Retina (tissue), 1 donor: ENCODE data around the gene GPR75.
"Not testable (repeated sequence)": the region's sequence is repeated elsewhere in the genome, so short reads cannot be mapped to it uniquely, and the experiment has no call there.

Source experiments
- DNase-seq: peaks from one replicate; pipeline ENCODE4 v3.0.0-alpha.2; 2016

GPR75 gene

DNA sequence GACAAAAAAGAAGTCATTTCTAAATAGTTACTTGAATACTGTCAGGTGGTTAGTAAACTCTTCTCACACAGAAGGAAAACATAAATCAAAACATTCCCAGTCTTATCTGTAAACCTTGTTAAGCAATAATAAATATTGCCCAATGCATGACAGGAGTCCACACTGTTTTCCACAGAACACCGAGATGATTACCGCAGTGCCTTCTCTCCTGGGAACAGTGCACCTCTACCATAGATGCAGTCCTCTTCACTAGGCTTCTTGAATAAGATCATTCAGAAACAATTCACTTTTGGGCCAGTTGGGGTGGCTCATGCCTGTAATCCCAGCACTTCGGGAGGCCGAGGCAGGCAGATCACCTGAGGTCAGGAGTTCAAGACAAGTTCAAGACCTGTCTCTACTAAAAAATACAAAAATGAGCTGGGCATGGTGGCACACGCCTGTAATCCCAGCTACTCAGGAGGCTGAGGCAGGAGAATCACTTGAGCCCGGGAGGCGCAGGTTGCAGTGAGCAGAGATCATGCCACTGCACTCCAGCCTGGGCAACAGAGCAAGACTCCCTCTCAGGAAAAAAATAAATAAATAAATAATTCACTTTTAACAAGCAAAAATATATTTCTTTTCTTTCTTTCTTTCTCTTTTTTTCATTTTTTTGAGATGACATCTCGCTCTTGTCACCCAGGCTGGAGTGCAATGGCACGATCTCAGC, 8.6 kb downstream of the GPR75 start:
- not testable (repeated sequence) for DNase-seq

DNA sequence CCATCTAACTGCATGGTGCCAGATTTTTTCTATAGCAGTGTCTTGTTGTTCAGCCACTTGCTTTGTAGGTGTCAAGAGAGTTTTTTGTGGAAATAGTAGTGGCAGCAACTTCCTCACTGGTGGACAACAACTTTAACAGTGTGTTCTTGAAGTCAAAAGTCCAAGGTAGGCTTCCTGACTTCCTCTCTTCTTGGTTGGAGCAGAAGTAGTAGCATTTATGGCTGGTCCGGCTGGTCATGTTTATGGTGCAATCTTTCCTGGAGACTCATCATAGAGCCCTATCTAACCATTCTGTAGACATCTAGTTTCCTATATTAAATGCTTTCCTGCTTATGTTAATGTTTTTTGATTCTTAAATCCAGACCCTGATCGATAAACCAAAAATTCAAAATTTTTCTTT, 11.7 kb downstream of the GPR75 start:
- no peak for DNase-seq

DNA sequence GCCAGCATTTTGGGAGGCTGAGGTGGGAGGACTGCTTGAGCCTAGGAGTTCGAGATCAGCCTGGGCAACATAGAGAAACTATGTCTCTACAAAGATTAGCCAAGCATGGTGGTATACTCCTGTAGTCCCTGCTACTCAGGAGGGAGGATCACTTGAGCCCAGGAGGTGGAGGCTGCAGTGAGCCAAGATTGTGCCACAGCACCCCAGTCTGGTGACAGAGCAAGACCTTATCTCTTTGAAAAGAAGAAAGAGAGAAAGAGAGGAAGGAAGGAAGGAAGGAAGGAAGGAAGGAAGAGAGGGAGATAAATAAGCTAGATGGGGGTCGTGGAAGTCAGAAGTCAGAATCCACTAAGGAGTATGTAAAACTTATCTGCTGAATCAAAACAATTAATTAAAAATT, 16.2 kb downstream of the GPR75 start:
- DNase-seq: no peak

DNA sequence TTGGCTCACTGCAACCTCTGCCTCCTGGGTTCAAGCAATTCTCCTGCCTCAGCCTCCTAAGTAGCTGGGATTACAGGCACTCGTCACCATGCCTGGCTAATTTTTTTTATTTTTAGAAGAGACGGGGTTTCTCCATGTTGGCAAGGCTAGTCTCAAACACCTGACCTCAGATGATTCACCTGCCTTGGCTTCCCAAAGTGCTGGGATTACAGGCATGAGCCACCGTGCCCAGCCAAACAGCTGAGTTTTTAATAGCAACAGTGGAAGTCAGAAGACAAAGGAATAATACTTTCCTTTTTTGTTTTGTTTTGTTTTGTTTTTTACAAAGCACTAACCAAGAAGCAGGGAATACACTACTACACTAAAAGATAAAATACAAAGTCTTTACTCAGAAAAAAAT, 16.9 kb downstream of the GPR75 start:
- DNase-seq: no peak

DNA sequence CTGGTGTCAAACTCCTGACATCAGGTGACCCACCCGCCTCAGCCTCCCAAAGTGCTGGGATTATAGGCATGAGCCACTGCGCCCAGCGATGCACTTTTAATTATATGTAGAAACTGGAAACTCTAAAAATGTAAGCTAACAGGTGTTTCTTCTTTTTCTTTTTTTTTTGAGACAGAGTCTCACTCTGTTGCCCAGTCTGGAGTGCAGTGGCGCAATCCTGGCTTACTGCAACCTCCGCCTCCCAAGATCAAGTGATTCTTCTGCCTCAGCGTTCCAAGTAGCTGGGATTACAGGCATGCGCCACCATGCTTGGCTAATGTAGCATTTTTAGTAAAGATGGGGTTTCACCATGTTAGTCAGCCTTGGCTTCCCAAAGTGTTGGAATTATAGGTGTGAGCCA, 18.1 kb downstream of the GPR75 start:
- DNase-seq: not testable (repeated sequence)

DNA sequence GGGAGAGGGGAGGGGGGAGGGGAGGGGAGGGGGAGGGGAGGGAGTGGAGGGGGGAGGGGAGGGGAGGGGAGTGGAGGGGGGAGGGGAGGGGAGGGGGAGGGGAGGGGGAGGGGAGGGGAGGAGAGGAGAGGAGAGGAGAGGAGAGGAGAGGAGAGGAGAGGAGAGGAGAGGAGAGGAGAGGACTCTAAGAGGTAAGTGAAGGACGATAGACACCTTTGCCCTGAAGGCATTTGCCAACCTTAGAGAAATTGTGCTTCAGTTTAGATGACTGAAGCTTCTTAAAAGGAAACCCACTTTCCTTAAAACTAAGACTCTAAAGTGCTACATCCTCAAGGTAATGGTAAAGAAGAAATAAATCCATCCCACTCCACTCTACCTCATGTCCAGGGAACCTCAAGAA, 19.2 kb downstream of the GPR75 start:
- no peak for DNase-seq

DNA sequence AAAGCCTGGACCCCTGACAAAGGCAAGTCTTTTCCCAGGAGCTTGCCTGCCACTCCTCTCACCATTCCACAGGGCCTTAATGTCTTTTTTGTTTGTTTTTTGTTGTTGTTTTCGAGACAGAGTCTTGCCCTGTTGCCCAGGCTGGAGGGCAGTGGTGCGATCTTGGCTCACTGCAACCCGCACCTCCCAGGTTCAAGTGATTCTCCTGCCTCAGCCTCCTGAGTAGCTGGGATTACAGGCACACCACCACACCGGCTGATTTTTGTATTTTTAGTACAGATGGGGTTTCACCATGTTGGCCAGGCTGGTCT, 29.8 kb downstream of the GPR75 start:
- not testable (repeated sequence) for DNase-seq

DNA sequence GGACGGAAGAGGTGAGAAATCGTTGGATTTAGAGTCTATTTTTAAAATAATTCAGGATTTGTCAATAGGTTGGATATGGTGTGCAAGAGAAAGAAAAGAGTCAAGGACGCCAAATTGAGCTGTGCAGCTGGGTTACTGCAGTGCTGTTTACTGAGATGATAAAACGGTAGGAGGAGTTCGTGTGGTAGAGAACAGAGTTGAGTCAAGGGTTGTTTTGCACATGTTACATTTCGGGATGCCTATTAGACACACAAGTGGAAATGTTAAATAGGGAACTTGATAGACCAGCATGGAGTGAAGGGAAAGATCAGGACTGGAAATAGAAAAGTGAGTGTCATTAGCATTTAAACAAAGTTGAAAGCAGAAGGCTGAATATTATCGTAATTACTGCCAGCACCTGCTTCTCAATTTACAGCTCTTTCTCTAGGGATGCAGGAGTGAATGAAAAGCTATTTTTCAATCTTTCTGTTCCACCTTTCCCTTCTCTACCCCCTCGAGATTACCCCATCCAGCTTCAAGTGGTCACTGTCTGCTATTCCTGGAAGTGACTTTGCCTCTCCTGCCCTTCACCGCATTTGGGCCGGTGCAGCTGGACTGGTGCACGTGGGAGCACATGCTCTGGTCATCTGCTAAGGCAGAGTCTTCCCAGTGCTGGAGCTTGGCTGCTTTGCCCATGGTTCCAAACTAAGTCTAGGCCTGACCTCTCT, 30.3 kb downstream of the GPR75 start:
- DNase-seq: no peak

DNA sequence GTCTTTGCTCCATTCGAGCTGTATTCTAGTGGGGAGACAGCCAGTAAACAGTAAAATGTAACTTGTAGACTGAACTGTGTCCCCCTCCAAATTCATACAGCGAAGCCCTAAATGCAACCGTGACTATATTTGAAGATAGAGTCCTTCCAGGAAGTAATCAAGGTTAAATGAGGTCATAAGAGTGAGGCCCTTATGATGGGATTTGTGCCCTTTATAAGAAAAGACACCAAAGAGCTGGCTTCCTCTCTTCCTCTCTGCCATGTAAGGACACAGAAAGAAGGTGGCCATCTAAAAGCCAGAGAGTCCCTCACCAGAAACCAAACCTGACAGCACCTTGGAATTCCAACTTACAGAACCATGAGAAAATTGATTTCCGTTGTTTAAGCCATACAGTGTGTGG, 31.4 kb downstream of the GPR75 start:
- no peak for DNase-seq

DNA sequence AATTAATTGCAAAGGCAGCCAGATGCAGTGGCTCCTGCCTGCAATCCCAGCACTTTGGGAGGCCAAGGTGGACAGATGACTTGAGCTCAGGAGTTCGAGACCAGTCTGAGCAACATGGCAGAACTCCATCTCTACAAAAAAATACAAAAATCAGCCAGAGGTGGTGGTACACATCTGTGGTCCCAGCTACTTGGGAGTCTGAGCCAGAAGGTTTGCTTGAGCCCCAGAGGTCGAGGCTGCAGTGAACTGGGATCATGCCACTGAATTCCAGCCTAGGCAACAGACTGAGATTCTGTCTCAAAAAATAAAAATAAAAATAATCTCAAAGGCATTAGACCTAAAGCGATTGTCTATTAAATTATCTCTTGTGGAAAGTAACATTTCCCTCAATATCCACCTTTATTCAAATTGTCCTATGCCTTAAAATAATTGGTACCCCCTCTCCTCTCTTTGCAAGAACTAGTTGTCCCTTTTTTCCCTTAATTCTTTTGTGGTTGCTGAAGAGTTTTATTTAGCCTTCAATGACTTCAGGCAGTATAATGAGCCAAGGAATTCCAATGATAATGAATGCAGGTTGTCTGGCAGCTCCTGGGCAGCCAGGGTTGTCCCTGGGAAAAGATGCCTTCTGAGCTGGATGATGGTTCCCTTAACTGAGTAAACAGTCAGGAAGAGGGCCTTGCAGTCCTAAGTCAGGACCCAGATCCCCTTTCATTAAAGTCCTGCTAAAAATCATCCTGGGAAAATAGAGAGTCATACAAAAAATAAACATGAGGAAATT, 32.2 kb downstream of the GPR75 start:
- DNase-seq: no peak

DNA sequence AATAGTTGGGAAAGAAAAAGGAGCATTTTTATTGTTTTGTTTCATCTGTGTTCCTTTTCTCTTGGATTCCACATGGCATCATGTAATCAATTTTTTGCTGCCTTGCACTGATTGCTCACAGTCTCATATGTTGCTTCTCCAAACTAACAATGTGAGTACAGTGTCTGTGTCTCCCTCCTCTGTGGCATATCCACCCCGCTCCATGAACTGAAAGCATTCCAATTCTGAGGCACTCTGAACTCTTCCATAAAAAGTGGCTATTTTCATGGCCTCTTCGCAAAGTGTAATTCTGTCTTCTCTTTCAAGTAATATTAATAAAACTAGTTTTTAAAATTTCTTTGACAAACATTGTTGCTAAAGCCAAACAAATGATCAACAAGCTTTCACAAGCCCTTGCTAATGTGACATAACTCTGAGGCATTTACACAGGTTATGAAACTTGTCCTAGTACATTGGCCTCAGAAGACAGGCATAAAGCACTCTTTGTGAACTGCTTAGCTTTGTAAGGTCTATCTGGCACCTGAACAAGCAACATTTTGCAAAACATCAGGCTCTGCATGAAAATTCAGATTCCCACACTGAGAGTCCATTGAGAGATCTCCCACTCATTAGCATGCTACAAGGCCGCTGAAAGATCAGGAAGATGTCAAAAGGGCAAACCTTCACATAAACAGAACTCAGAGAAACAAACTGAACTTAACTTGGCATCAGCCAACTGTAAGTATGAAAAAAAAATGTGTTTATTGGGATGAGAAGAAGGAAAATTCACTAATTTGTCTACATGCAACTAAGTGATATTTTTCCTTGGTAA, 33.0 kb downstream of the GPR75 start:
- DNase-seq: peak; percentile 13

DNA sequence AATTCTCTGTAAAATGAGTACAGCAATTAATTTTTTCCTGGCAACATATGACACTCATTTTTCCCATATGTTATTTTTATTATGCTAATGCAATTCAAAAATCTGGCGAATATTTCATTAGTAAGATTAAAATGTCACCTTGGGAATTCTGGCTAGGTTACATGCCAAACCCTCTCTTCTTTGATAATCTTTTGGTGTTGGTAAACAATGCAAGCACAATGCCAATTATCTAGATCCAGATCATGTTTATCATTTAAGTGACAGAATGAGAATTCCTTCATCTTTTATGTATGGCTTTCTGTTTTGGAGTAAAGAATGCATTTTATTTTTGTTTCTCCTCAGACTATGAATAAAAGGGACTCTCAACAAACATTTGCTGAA, 33.7 kb downstream of the GPR75 start:
- DNase-seq: no peak

DNA sequence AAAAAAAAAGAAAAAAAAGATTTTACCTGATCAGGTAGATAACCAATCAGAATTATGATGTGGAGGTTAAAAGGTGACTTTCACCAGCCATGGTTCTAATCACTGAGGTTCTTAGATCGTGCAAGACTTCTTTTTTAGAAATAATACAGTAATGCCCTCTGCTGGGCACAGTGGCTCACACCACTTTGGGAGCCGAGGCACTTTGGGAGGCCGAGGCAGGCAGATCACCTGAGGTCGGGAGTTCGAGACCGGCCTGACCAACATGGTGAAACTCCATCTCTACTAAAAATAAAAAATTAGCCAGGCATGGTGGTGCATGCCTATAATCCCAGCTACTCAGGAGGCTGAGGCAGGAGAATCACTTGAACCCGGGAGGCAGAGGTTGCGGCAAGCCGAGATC, 36.1 kb downstream of the GPR75 start:
- DNase-seq: not testable (repeated sequence)

DNA sequence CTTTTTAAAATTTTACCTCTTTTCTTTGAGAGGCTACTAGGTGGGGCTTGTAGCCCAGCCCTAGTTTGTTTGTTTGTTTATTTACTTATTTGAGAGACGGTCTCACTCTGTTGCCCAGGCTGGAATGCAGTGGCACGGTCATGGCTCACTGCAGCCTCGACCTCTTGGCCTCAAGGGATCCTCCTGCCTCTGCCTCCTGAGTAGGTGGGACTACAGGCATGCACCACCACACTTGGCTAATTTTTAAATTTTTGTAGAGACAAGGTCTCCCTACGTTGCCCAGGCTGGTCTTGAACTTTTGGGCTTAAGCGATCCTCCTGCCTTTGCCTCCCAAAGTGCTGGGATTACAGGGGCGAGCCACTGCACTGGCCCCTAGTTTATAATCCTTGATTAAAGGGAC, 38.0 kb downstream of the GPR75 start:
- no peak for DNase-seq

DNA sequence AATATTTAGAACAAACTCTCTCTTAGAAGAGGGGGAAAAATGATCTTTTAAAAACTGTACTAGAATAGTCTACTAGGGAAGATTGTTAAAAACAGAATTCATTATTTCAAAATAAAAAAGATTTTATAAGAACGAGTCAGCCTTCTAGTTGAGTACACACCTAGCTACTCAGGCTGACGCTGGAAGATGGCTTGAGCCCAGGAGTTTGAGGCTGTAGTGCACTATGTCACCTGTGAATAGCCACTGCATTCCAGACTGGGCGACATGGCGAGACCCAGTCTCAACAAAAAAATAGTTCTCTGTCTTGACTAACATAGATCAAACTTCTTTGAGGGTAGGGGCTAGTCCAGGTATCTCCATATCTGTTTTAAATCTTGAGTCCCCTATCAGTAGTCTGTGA, 39.1 kb downstream of the GPR75 start:
- no peak for DNase-seq

DNA sequence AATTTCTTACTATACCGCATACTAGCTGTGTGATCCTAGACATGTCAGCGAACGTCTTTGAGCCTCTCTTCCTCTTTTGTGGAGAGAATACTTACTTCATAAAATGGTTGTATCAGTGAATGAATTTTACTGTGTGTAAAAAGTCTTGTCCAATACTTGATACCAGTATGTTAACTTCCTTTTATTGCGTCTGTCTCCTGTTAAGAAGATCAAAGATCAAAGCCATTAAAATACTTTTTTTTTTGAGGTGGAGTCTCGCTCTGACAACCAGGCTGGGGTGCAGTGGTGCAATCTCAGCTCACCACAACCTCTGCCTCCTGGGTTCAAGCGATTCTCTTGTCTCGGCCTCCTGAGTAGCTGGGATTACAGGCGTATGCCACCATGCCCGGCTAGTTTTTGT, 39.7 kb downstream of the GPR75 start:
- no peak for DNase-seq

DNA sequence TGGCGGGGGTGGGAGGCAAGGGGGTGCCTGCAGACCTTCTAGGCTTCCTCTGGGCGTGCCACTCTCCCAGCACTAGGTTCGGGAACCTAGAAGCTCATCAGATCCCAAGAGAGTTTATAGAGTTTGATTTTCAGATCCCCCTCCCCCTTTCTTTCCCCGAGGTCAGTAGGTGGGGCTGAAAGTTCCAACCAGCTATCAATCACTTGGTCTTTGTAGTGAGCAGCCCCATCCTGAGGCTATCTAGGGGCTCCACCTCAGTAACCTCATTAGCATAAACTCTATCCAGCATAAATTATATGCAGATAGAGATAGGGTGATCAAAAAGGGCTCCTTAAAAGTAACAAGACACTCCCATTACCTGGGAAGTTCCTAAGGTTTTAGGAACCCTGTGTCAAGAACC, 40.1 kb downstream of the GPR75 start:
- DNase-seq: no peak

DNA sequence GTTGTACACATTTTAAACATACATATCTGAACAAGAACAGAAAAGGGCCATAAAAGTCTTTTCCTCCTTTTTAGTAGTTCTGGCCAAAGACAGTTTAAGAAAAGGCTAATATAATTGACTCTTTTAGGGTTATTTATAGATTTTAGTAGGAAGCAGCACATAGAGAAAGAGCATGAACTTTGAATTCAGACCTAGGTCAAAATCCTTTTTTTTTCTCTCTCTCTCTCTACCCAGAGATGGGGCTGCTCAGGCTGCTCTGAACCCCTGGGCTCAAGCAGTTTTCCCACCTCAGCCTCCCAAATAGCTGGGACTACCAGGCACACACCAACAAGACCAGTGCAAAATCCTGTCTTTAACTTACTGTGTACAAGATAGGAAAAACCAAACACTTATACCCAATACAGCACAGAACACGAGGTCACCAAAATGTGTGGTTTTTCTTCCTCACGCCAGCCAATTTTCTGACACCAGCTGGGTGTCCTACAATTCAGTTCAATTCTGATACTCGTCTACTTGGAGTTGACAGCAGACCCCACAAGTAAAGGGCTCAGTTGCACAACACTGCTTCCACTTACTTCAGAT, 40.8 kb downstream of the GPR75 start:
- no peak for DNase-seq

DNA sequence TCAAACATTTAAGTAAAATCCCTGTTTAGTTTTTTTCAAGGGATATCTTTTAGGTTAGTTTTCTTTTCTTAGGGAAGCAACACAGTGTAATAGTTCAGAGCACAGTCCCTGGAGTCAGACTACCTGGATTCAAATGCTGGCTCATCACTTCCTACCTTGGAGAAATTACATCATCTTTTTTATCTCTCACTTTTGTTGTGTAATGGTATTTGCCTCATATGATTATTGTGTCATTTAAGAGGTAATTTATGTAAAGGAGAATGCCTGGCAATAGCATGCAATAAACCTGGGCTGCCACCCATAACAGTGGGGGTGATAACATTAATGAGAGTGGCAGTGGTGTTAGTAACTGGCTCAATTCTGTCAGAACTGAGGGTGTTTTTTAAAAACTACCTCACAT, 46.6 kb downstream of the GPR75 start:
- DNase-seq: no peak

DNA sequence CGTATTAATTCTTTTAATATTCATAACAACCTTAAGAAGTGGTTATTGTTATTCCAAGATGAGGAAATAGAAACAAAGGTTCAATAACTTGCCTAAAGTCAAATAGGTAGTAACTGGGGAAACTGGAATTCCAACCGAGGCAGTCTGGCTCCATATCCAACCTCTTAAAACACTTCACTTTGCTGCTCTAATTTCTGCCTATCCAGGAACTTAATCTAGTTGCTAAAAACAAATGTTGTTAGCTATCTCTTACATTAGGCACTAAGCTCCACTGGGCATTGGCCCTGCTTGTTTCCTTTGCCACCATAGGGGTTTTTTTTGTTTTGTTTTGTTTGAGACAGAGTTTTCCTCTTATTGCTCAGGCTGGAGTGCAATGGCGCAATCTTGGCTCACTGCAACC, 48.2 kb downstream of the GPR75 start:
- no peak for DNase-seq
